Vagina (tissue), 2 donors: ENCODE measurements around the gene ZNF407.

Source experiments
- CTCF ChIP-seq, 3 experiments: fragments of 450-650 bp in 2 of 3; fragments of 200-600 bp in 1 of 3; sonication (generic) in 1 of 3; IDR thresholded peaks; one replicate each; pipeline ENCODE4 v1.5.1; 2017 to 2019; ENCODE audit warnings: antibody characterized with exemption in 3 of 3, mild to moderate bottlenecking in 2 of 3, moderate library complexity in 2 of 3
- POLR2A ChIP-seq, 2 donors: fragments of 450-650 bp; IDR thresholded peaks; one replicate each; pipeline ENCODE4 v1.6.1; 2017; ENCODE audit warnings: antibody characterized with exemption in 2 of 2, mild to moderate bottlenecking in 2 of 2, moderate library complexity in 2 of 2

DNA sequence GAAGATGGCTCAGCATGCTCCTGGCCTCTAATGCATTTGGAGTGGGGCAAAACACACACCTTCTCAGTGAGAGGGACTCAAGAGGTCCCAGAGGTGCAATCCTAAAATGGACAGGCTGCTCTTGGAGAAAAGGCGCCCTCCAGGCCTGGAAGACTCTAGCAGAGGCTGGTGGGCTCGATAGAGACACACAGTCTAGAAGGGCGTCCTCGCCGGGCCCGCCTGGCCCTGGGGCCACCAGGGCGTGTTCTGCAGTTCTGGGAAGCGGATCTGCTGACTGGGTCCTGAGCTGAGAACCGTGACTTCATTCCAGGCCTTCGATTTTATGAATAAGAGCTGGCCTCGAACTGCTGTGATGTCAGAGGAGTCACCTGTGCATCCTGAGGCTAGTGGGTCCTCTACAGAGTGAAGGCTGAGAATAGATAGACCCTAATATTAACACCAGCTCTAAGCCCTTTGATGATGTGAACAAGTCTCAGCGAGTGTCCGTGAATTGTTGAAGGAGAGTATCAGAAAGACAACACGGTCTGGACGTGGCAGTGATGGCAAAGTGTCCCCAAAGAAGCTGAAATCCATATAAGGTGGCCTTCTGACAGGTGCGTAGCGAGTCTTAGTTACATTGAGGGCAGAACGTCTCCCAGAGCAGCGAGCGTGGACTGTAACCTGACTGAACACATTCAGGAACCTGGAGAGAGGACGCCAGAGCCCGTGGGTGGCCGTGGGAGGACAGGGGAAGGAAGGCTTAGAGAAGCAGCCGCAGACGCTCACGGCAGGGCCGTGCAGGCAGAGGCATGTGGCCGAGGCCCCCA is 474.4 kb downstream of the ZNF407 start:
- TF ChIP-seq CTCF (IDR thresholded peaks at IDR 0.05) (no peak), POLR2A (IDR thresholded peaks at IDR 0.05) (no peak)
